Stimulated activated CD8-positive, alpha-beta memory T cell treated with anti-CD3 and anti-CD28 coated beads, Interleukin-12 subunit alpha, Interleukin-12 subunit beta, amount 100 ng/mL, for 24 hours (primary cell): ENCODE measurements around the gene MTR.

Source experiments
- DNase-seq: peaks from one replicate; pipeline ENCODE4 v3.0.0-alpha.2; 2020; ENCODE audit errors: extremely low read depth

The MTR gene

DNA sequence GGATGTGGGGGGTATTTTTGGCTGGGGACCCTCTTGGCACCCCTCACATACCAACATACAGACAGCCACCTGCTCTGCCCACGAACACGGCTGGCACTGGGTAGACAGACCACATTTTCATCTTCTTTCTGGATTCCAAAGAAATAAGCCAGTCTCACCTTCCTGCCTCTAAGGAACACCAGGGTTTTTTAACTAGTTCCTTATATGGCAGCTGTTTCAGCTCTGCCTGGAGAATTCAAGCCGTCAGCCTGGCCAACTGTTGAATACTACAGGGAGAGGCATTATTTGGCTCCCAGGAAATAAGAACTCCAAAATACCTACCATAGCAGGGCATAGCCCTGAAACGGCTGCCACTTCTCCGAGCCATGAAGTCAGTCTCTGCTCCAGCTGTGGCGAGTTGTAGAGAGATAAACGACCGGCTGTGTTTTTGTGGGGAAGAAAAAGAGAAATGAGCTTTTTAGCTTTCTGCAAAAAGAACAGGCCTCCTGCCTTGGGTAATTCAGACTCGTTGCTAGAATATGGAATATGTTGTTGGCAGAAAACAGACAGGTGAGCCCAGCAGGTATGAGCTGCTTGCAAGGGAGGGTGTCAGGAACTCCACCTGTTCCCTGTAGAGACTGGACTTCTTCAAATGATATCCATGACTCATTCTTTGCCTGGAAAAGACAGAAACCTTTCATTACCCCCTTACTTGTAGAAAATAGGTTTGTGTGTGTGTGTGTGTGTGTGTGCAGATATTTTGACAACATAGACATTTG is 157.3 kb downstream of the MTR start:
- DNase-seq: no peak

DNA sequence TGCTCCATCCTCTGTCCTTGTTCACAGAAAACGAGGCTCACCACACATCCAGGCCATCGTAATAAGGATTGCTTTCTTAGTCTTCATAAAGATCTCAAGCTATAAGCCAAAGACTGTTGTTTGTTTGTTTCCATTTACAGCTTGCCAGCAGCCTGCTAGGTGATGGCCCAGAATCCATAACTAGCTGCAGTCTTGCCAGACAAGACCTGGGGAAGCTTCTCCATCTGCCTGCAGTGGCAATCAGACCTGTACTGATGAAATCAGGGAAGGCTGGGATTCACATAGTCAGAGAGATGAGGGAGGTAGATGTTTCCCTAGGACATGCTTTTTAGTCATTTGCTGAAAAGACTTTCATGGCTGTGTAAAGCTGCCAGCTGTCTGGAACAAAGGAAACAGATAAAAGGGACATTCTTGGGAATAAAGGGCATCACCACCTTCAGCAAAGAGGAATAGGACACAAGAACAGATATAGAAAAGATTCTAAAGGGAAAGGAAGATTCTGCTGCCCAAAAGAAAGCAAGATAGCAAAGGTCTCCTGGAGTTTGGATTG is 158.1 kb downstream of the MTR start:
- DNase-seq: no peak
